ENCODE measurements around the gene PROX1.

DNA sequence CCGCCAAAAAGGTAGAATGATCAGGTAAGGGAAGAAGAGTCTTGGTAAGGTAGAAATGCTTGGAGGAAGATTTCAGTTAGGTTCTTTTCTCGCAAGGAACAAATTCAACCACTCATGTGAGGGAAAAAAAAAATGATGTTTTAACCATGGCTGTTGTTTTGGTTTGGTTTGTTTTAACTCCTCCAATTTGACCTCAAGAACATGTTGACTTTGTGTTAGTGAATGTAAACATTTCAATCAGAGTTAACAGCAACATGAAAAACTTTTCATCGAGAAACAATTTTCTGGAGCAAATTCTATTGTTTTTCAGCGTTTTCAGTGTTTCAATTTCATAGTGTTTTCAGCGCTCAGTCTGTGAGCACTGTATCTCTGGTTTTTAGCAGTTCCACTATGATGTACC, 49.0 kb upstream of the PROX1 start:
- TF ChIP-seq, protein P1, sequence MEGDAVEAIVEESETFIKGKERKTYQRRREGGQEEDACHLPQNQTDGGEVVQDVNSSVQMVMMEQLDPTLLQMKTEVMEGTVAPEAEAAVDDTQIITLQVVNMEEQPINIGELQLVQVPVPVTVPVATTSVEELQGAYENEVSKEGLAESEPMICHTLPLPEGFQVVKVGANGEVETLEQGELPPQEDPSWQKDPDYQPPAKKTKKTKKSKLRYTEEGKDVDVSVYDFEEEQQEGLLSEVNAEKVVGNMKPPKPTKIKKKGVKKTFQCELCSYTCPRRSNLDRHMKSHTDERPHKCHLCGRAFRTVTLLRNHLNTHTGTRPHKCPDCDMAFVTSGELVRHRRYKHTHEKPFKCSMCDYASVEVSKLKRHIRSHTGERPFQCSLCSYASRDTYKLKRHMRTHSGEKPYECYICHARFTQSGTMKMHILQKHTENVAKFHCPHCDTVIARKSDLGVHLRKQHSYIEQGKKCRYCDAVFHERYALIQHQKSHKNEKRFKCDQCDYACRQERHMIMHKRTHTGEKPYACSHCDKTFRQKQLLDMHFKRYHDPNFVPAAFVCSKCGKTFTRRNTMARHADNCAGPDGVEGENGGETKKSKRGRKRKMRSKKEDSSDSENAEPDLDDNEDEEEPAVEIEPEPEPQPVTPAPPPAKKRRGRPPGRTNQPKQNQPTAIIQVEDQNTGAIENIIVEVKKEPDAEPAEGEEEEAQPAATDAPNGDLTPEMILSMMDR (IDR thresholded peaks at IDR 0.05; ENCODE audit: borderline replicate concordance, extremely low read depth, low read length, poor library complexity, severe bottlenecking): no peak
- TF ChIP-seq EZH2 (IDR thresholded peaks at IDR 0.05; ENCODE audit: borderline replicate concordance, low read depth, low read length, severe bottlenecking): no peak

Data from DND-41 (cell line).